HG02642 (cell line): ENCODE data around the gene PIGQ.
A peak's percentile ranks its signal among the peaks of the same experiment; 100 is the strongest.

Experiments used
- ATAC-seq: cut with Tn5 transposase; IDR thresholded peaks from one replicate; pipeline ENCODE4 v1.9.1; 2021; ENCODE audit warnings: mild to moderate bottlenecking; ENCODE audit not compliant: unreplicated experiment, poor library complexity

PIGQ gene

DNA sequence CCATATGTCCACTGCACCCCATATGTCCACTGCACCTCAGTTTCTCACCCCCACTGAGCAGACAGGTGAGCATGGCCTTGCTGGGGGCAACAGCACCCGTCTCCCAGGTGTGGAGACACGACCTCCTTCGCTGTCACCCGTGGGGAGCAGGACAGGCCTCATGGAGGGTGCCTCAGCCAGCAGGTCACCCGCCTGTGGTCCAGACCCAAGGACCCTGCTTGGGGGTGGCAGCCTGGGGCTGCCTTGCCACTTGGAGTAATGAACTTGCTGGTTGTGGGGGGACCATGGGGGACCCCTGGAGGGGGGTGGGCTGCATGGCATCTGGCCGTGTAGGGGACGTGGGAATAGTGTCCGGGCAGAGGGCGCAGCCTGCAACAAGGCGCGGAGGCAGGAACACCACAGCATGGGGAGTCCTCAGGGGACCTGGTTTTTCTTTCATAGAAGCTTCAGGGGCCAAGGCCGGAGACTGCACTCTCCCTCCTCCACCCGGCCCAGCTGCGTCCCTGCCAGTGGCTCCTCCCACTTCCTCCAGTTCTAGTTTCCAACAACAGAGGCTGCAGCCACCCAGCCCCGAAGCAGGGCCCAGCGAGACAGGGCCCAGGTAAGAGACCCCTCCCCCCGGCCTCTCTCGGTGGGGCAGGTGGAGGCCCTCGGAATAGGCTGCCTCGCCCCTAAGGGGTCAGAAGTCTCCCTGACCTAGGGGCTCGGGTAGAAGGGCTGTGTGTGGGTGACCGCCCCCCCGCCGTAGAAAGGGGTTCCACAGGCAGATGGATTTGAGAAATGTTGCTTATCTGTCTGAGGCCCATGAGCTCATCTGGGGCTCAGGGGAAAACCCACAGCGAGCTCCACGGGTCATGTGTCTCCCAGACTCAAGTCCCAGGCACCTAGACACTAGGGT, 3.0 kb upstream of the PIGQ start, which contains the start of gene NHLRC4:
Gene NHLRC4 (plus strand): TSS at position 531 of the 898 bp plus-strand sequence. CDS start 1,043 bp downstream, outside the sequence.
- ATAC-seq = no peak

DNA sequence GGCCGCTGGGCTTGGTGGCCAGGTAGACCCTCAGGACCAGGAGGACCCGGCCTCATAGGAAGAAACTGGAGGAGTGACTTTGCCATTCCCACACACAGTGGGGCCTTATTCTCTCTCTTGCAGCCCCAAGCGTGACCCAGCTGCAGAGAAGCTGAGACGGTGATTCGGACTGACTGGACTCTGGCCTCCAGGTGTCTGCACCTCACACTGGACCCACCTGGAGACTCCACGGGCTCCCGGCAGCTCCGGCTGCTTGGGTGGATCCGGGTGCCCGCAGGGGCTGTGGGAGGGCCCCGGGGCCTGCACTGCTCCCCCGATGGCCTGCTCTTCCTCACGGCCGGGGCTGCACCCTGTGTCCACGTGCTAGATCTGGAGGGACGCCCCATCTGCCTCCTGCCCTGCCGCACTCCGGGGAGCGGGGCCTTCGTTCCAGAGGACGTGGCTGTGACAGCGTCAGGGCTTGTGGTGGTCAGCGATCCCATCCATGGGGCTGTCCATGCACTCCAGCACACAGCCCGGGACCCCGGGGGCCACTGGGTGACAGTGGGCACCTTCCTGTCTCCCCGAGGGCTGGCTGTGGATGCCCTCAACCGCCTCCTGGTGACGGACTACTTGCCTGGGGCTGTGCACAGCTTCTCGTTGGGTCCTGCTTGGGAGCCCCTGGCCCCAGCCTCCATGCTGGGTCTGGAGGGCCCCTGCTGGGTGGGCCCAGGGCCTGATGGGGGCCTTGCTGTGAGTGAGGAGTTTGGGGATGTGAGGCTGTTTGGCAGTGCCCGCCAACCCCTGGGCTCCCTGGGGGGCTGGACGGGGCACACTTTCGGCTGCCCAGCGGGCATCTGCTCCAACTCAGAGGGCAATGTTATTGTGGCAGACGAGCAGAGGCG, 2.2 kb upstream of the PIGQ start:
- ATAC-seq = no peak

DNA sequence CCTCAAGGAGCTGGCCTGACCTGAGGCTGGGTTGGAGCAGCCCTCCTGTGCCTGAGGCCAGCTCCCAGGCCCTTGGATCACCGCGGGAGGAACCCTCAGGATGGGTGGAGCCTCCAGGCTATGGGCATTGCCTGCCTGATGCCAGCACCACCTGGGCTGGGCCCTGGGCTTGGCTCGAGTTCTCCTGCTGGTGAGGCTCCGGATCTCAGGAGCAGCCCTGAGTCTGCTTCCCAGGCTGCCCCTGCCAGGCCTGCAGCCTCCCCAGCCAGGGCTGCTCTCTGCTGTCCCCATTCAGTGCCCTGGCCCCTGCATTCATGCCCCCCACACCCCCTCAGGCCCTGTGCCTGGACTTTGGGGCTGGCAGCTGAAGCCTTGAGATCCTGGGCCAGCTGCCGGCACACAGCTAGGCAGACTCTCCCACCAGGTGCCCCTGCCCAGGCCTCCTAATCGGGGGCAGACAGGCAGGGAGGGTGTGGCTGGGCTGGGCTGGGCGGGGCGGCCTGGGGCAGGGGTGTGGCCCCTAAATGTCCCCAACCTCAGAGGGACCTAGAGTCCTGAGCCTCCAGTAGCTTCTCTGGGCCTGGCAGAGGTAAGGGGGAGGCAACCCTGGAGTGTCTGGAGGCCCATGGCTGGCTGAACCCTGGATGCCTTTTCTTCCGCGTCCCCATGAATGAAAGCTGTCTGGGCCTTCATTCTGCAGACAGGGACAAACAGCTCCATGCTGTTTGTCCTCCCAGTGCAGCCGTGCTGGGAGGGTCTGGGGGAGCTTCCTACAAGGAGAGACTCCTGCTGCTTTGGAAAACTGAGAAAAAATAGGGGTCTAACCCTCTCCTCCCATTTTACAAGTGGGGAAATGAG, 1.1 kb upstream of the PIGQ start:
- no peak for ATAC-seq

DNA sequence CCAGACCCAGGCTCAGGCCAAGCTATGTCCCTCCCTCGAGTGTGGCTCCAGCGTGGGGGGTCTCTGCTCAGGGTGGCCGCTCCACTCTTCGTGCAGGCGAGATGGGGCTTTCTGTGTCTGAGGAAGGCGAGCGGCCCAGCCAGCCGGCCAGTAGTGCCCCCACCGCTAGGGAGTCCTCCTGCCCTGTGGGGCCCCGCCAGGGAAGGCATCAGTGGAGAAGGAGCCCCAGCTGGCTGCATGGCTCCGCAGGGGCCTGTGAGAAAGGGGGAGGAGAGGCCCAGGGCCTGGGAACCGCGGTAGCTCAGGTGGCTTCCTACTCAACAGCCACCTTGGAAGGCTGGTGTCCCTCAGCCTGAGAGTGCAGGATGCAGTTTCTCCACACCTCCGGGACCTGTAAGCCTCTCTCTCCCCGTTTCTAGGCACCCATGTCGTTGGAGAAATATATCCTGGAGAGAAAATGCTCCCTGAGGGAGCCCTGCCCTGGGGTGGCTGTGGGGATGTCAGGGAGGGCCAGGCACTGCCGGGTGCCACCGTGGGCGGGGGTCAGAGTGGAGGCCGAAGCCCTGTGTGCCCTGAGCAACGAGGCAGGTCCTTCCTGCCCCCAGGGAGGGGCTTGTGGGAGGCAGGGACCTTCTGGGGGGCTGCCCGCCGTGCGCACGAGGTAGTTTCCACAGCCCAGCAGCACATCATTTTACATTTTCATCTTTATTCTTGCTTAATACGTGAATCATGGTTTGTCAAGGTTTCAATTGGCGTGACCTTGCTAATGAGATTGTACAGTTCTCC, 3.3 kb downstream of the PIGQ start:
- ATAC-seq = no peak

DNA sequence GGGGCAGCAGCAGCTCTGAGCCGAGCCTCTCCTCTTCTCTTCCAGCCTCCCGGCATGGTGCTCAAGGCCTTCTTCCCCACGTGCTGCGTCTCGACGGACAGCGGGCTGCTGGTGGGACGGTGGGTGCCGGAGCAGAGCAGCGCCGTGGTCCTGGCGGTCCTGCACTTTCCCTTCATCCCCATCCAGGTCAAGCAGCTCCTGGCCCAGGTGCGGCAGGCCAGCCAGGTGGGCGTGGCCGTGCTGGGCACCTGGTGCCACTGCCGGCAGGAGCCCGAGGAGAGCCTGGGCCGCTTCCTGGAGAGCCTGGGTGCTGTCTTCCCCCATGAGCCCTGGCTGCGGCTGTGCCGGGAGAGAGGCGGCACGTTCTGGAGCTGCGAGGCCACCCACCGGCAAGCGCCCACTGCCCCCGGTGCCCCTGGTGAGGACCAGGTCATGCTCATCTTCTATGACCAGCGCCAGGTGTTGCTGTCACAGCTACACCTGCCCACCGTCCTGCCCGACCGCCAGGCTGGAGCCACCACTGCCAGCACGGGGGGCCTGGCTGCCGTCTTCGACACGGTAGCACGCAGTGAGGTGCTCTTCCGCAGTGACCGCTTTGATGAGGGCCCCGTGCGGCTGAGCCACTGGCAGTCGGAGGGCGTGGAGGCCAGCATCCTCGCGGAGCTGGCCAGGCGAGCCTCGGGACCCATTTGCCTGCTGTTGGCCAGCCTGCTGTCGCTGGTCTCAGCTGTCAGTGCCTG, 4.4 kb downstream of the PIGQ start:
- no peak for ATAC-seq

DNA sequence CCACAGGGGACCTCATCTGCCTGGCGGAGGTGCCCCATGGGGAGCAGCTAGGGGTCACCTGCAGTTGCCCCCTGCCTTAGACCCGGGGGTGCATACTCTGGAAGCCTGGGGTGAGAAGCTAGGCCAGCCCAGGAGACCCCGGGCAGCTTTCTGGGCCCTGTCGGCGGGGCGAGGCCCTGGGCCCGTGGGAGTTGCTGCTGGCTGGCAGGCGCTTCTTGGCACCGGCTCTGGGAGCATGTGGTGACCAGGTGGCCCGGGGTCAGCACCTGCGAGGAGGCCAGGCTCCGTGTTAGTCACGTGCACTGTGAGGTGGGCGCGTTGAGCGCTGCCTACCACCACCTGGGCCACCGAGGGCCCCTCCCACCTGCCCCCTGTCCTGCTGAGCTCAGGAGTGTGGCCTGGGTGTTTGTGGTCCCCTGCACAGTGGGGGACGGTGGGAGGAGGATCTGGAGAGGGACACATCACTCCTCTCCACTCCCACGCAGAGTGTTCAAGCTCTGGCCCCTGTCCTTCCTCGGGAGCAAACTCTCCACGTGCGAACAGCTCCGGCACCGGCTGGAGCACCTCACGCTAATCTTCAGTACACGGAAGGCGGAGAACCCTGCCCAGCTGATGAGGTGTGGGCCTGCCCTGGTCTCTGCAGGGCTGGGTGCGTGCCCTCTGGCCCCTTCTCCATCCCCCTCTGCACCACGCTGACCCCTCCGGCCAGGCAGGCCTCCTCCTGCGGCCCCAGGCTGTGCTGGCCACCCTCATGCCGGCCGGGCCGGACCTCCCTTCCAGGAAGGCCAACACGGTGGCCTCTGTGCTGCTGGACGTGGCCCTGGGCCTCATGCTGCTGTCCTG, 5.8 kb downstream of the PIGQ start:
- no peak for ATAC-seq

DNA sequence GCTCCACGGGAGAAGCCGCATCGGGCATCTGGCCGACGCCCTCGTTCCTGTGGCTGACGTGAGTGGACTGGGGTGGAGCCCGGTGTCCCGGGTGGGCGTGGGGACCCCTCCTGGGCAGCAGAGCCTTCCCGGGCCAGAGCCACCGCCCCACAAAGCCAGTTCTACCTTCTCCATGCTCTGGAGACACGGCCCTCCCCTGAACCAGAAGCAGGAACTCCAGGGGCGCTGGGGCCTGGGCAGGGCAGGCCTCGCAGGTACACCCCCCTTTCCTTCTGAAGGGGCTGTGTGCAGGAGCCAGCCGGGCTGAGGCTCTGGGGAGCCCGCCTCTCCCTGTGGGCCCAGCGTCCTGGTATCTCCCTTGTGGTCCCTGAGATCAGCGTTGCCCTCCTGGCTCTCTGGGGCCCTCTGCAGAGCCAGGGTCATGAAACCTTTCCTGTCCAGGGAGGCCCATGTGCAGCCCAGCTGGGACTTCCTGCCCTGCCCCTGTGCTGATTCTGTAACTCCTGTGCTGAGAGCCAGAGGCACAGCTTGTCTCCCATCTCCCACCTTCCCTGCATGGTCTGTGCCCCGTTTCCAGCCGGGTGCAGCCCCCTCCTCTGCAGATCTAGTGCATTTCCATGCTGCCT, 6.5 kb downstream of the PIGQ start:
- no peak for ATAC-seq

DNA sequence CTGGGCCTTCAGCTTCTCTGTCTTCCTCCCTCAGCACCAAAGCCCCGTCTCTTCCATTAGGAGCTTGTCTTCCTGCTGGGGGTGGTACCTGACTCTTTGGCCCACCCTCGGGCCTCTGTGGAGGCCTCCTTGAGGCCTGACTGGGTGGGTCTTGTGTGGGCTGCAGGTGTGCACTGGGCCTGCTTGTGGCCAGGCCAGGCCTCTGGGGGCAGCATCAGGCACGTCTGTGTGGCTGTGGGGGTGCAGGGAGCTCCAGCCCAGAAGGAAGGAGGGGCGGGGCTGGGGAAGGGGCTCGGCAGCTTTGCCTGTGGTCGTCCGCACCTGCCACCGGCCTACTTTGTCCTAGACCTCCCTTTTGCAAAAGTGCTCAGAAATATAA, 7.0 kb downstream of the PIGQ start:
- no peak for ATAC-seq

DNA sequence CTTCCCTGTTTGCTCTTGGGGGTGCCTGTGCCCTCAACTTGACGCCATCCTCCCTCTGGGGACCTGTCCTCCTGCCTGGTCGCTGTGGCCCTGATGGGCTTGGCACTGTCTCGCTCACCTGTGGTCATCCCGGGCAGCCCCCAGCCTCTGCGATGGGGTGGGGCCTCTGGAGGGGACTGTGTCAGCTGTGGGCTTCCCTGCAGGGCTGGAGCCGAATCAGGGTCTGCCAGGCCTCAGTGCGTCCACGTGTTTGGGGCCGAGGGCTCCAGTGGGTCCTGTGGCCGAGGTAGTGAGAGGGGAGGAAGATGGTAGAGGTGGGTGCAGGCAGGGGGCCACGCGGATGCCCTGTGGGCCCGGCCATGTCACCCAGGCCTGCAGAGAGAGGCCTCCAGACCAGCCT, 8.0 kb downstream of the PIGQ start:
- ATAC-seq = no peak

DNA sequence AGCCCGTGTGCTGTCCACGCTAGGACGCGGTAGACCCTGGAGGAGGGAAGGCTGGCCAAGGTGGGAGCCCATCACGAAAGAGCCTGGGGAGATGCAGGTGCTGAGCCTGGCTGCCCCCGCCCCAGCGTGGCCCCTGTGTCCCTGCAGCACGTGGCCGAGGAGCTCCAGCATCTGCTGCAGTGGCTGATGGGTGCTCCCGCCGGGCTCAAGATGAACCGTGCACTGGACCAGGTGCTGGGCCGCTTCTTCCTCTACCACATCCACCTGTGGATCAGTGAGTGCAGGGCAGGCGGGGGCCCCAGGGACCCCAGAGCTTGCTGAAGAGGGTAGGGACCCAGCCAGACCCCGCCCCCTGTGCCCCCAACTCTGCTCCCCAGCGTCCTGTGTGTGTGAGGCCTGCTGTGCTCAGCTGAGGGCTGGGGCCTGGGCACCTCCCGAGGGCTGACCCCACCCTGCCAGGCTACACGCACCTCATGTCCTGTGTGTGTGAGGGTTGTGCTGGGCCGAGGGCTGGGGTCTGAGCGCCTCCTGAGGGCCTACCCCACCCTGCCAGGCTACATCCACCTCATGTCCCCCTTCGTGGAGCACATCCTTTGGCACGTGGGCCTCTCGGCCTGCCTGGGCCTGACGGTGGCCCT, 8.6 kb downstream of the PIGQ start:
- no peak for ATAC-seq

DNA sequence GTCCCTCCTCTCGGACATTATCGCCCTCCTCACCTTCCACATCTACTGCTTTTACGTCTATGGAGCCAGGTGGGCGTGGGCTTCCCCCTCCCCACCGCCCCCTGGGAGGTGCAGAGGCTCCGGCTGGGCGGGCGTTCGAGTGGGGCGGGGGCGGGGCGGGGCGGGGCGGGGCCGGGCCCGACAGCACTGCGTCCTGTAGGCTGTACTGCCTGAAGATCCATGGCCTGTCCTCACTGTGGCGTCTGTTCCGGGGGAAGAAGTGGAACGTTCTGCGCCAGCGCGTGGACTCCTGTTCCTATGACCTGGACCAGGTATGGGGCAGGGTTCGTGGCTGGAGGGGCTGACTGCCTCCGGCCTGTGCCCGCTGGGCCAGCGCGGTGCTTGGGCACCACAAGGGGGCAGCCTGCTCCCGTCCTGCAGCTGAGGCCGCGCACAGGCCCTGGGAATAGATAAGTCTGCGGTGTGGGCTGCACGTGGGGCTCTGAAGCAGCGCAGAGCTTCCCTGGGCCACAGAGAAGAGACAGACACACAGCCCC, 9.2 kb downstream of the PIGQ start:
- ATAC-seq = peak; percentile 44

DNA sequence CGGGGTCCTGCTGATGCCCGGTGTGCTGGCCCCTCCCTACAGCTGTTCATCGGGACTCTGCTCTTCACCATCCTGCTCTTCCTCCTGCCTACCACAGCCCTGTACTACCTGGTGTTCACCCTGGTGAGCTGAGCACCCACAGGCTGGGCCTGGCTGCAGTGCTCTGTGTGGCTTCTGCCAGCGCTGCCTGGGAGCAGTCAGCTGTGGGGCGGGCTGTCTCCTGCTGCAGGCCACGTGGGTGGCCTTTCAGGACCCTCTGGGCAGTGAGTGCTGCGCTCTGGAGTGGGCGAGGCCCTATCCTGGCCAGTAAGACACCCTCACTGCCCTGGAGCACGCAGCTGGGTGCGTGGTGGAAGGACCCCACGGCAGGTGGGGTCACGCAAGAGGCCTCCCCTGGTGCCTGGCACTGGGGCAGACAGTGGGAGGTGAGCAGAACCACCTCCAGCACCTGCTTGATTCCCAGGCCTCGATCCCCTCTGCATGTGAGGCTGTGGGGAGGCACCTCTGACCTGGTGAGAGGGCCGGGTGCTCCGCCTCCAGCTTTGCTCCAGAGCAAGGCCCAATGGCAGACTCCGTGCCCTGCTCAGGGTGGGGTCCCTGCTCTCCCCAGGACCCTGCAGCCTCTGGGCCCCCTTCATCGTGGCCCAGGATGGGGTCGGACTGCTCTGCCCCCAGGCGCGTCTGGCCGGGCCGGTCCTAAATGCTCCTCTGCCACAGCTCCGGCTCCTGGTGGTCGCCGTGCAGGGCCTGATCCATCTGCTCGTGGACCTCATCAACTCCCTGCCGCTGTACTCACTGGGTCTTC, 10.6 kb downstream of the PIGQ start:
- no peak for ATAC-seq

DNA sequence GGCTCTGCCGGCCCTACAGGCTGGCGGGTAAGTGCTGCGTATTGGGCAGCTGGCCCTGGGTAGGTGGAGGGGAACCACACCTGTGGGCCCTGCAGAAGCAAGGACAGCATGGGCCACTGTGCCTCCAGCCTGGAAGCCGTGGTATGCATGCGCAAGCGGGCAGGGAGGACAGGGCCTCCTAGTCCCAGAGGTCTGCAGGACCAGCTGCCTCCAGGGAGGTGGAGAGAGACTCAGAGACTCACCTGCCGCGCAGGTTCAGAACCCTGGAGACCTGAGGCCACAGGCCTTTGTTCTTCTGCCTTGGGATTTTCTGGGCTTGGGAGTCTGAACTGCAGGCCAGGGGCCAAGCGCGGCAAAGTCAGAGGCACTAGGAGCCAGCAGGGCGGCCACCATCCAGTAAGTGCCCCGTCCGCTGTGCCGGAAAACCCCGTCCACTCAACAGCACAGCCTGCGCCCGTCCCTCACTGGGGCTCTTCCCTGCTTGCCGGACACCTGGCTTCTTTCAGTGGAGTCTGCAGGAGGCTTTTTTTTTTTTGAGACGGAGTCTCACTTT, 11.3 kb downstream of the PIGQ start:
- no peak for ATAC-seq

DNA sequence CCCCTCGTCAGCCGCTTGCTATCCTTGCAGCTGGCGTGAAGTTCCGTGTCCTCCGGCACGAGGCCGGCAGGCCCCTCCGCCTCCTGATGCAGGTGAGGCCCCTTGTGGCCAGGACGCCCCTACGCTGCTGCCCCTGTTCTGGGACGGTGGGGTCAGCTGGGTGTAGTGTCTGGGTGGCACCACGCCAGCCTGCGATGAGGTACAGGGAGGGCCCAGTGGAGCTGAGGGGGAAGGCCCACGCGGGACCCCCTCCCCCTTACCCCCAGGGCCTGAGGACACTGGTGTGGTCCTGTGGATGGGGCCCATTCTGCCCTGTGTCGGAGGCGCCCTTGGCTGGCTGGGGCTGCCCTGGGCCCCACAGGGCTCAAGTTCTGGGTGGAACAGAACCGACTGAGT, 12.4 kb downstream of the PIGQ start:
- no peak for ATAC-seq

DNA sequence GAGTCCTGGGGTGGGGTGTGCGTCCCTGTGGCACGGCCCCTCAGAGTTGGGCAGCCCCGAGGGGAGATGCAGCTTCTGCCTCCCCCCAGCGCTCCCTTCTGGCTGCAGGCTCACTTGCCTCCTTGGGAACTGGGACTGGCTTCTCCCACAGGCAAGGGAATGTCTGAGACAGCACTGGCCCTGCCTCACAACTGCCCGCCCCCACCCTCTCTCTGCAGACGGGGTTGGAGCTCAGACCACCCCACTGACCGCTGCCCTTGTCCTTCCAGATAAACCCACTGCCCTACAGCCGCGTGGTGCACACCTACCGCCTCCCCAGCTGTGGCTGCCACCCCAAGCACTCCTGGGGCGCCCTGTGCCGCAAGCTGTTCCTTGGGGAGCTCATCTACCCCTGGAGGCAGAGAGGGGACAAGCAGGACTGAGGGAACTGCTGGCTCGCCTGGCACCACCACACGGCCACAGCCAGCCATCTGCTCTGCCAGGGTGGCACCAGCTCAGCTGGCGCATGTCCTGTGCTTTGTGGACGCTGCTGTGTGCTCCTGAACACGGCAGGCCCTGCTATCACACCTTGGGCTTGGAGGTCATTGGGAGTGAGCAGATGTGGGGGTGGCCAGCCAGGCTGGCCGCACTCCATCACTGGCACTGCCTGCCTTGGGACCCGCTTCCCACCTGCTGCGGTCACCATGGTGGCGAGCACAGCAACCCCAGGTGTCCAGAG, 13.0 kb downstream of the PIGQ start:
- no peak for ATAC-seq
